Endothelial cell of umbilical vein (primary cell): Measurements from ENCODE around the gene ENTR1. TPM values are rescaled to one million over a fixed set of nuclear protein-coding genes. Genes with fewer than 3 reads are reported as not detected.

Source experiments
- BruUV-seq: library from RNA; stranded (reverse); fragments of 400-500 nt; replicated peaks from 2 replicates; lab custom pipeline; 2021; lab: Mats Ljungman, UMichigan
- CTCF ChIA-PET: fragments of 300-600, 350-600 bp; sonication (Branson Sonifier 250); formaldehyde crosslinking; loops from one replicate; lab custom pipeline; 2021; ENCODE audit warnings: antibody characterized with exemption, inconsistent platforms; lab: Charles Lee
- POLR2A ChIA-PET: fragments of 300-600, 350-600 bp; sonication (Branson Sonifier 250); formaldehyde crosslinking; loops from one replicate; lab custom pipeline; 2021; ENCODE audit warnings: antibody characterized with exemption, inconsistent platforms; lab: Charles Lee
- DNase-seq: peaks from one replicate; pipeline ENCODE4 v3.0.0-alpha.2; 2011; ENCODE audit warnings: low read depth, low spot score
- FAIRE-seq: peaks from 2 replicates; lab custom pipeline; 2011; peaks lifted over from hg19 to GRCh38; lab: Jason Lieb, UNC
- H2AFZ ChIP-seq: 2 replicates; pipeline ENCODE4 v1.6.0; 2012; ENCODE audit warnings: low read depth, low read length, control low read depth, inconsistent platforms
- H3K27ac ChIP-seq: 2 replicates; pipeline ENCODE4 v1.5.1; 2011; ENCODE audit warnings: low read depth, mild to moderate bottlenecking, control low read depth, low read length, moderate library complexity; ENCODE audit not compliant: insufficient read depth
- H3K27me3 ChIP-seq, 2 experiments: 2 replicates each; pipeline versions ENCODE4 v1.6.0 to v1.6.1; 2011; ENCODE audit warnings: low read length in 2 of 2, mixed read lengths in 1 of 2; ENCODE audit not compliant: control insufficient read depth in 2 of 2, insufficient read depth in 2 of 2
- H3K36me3 ChIP-seq, 2 experiments: 2 replicates in 1 of 2; 3 replicates in 1 of 2; pipeline ENCODE4 v1.5.1; 2011; ENCODE audit warnings: low read length in 2 of 2, mild to moderate bottlenecking in 1 of 2, moderate library complexity in 1 of 2; ENCODE audit not compliant: control insufficient read depth in 2 of 2, insufficient read depth in 2 of 2; ENCODE audit errors: extremely low read depth in 1 of 2
- H3K4me1 ChIP-seq: 3 replicates; pipeline ENCODE4 v1.5.1; 2011; ENCODE audit warnings: mild to moderate bottlenecking, low read length; ENCODE audit not compliant: control insufficient read depth, insufficient read depth; ENCODE audit errors: extremely low read depth
- H3K4me2 ChIP-seq: 2 replicates; pipeline ENCODE4 v1.6.1; 2011; ENCODE audit warnings: low read length, control low read depth, mixed read lengths; ENCODE audit not compliant: insufficient read depth
- H3K4me3 ChIP-seq, 3 experiments: fragments of 200-600 bp in 1 of 3; sonication (generic), shearing (Covaris generic) in 1 of 3; replicated peaks in 1 of 3; 2 replicates each; pipeline ENCODE4 v1.5.1; 2011 to 2016; ENCODE audit warnings: control low read depth in 3 of 3, low read length in 3 of 3, mild to moderate bottlenecking in 2 of 3, inconsistent platforms in 1 of 3, low read depth in 1 of 3, moderate library complexity in 1 of 3; ENCODE audit not compliant: insufficient read depth in 1 of 3
- H3K79me2 ChIP-seq: 2 replicates; pipeline ENCODE4 v1.6.0; 2012; ENCODE audit warnings: low read length, inconsistent platforms; ENCODE audit not compliant: control insufficient read depth, insufficient read depth
- H3K9ac ChIP-seq: replicated peaks from 2 replicates; pipeline ENCODE3; 2011; ENCODE audit warnings: low read length, control low read depth; ENCODE audit not compliant: insufficient read depth; ENCODE audit errors: extremely low read depth
- H3K9me1 ChIP-seq: replicated peaks from 3 replicates; pipeline ENCODE4 v1.6.0; 2011; ENCODE audit warnings: mild to moderate bottlenecking, low read length; ENCODE audit not compliant: control insufficient read depth, insufficient read depth; ENCODE audit errors: extremely low read depth
- H3K9me3 ChIP-seq: replicated peaks from 2 replicates; pipeline ENCODE4 v1.5.1; 2012; ENCODE audit warnings: low read length, inconsistent platforms; ENCODE audit not compliant: control insufficient read depth, insufficient read depth
- H4K20me1 ChIP-seq: replicated peaks from 2 replicates; pipeline ENCODE3; 2011; ENCODE audit warnings: mild to moderate bottlenecking, low read length; ENCODE audit not compliant: control insufficient read depth, insufficient read depth; ENCODE audit errors: extremely low read depth
- CTCF ChIP-seq, 2 donors: IDR thresholded peaks; 1 replicate in 1 of 2; 2 replicates in 1 of 2; pipeline ENCODE4 v1.5.1; 2011; ENCODE audit warnings: low read length in 2 of 2, mild to moderate bottlenecking in 2 of 2, moderate library complexity in 2 of 2, control low read depth in 1 of 2, inconsistent platforms in 1 of 2, low read depth in 1 of 2; ENCODE audit not compliant: insufficient read depth in 1 of 2; ENCODE audit errors: extremely low read depth in 1 of 2
- EZH2 ChIP-seq: IDR thresholded peaks from 2 replicates; pipeline ENCODE4 v1.6.1; 2012; ENCODE audit warnings: borderline replicate concordance, low read depth, mild to moderate bottlenecking, moderate library complexity, low read length, inconsistent platforms; ENCODE audit not compliant: severe bottlenecking
- dilution Hi-C: fragments of 300-500 bp; cut with MboI; formaldehyde crosslinking; loops from one replicate; pipeline ENCODE4 v1.15.0; 2019; ENCODE audit warnings: low sequenced_read_pairs; ENCODE audit not compliant: extremely low pct_ligation_motif_present
- intact Hi-C: fragments of 100-400 bp; cut with micrococcal nuclease; formaldehyde crosslinking; loops from one replicate; pipeline ENCODE4 v1.10.0; 2022
- polyA plus RNA-seq, 4 experiments: library from polyadenylated mRNA; depleted of rRNA in 3 of 4; stranded (reverse) in 3 of 4; unstranded in 1 of 4; fragments of >200 nt; gene quantifications; 2 replicates each; pipeline versions ENCODE4 v1.2.1 to v1.2.3, GENCODE V29; 2011 to 2012; ENCODE audit warnings: missing spikeins in 1 of 4
- total RNA-seq: library from RNA; stranded (reverse); gene quantifications from 2 replicates; pipeline ENCODE4 v1.2.3, GENCODE V29; 2021

ENTR1 gene
- total and polyA plus RNA-seq, 2 donors (not counting 3 experiments of a cell fraction or from before 2014, with no cell fraction given): 36.0 to 61.6 TPM

GRCh38 chr9:136352682-136353081 is 57.7 kb downstream of the ENTR1 start:
- no TSS peak for BruUV-seq
- intact Hi-C loops: no loop called here
- no peaks in the 10 kb centered on the region for H3K4me1 ChIP-seq
- FAIRE-seq (no peak), DNase-seq (no peak)
- no peaks in the 10 kb centered on the region for H3K9me3 ChIP-seq
- H2AFZ ChIP-seq: no peak overlapping the region
- H3K4me3 ChIP-seq: no peak overlapping the region
- no peak overlapping the region for H3K9ac ChIP-seq
- no peaks in the 10 kb centered on the region for H3K79me2 ChIP-seq
- dilution Hi-C loops: no loop called here
- H3K27ac ChIP-seq: no peak overlapping the region
- no peak overlapping the region for H3K4me2 ChIP-seq
- H4K20me1 ChIP-seq: no peaks in the 10 kb centered on the region
- H3K27me3 ChIP-seq: no peaks in the 10 kb centered on the region
- H3K9me1 ChIP-seq: no peaks in the 10 kb centered on the region
- ChIA-PET CTCF (no interaction called here), POLR2A (no interaction called here)
- TF ChIP-seq EZH2: no peak
- no peak for TF ChIP-seq CTCF (IDR thresholded peaks at IDR 0.05; ENCODE audit: extremely low read depth in 1 of 2, insufficient read depth in 1 of 2, low read depth in 1 of 2, low read length in 2 of 2)
- H3K36me3 ChIP-seq: peaks cover 0 to 5% of the 10 kb centered on the region in 2 experiments

Other genes with a start within 250 kb of the ENTR1 start
- not detected in 2 replicates for gene LHX3, start 205.5 kb downstream of the ENTR1 start, total RNA-seq
- gene LHX3, start 205.5 kb downstream of the ENTR1 start, polyA plus RNA-seq: not detected in 2 replicates
- gene QSOX2, start 164.8 kb downstream of the ENTR1 start, total RNA-seq: 20.9 and 23.4 TPM in 2 replicates
- gene QSOX2, start 164.8 kb downstream of the ENTR1 start, polyA plus RNA-seq: 14.5 and 16.4 TPM in 2 replicates
- gene CCDC187, start 106.5 kb downstream of the ENTR1 start, total RNA-seq: not detected in 2 replicates
- gene CCDC187, start 106.5 kb downstream of the ENTR1 start, polyA plus RNA-seq: not detected in 2 replicates
- gene GPSM1, start 83.1 kb downstream of the ENTR1 start, total RNA-seq: 42.8 and 47.1 TPM in 2 replicates
- gene GPSM1, start 83.1 kb downstream of the ENTR1 start, polyA plus RNA-seq: 34.6 and 40.3 TPM in 2 replicates
- gene DNLZ, start 46.9 kb downstream of the ENTR1 start, total RNA-seq: 26.9 and 27.5 TPM in 2 replicates
- 23.0 and 38.4 TPM in 2 replicates for gene DNLZ, start 46.9 kb downstream of the ENTR1 start, polyA plus RNA-seq
- 0.16 and 0.71 TPM in 2 replicates for gene CARD9, start 36.9 kb downstream of the ENTR1 start, total RNA-seq
- 0.19 and 0.22 TPM in 2 replicates for gene CARD9, start 36.9 kb downstream of the ENTR1 start, polyA plus RNA-seq
- 14.7 and 17.5 TPM in 2 replicates for gene SNAPC4, start 10.4 kb downstream of the ENTR1 start, total RNA-seq
- gene SNAPC4, start 10.4 kb downstream of the ENTR1 start, polyA plus RNA-seq: 6.7 and 8.4 TPM in 2 replicates
- gene PMPCA, start within 50 bp of the ENTR1 start, total RNA-seq: 75.3 and 77.2 TPM in 2 replicates
- gene PMPCA, start within 50 bp of the ENTR1 start, polyA plus RNA-seq: 66.7 and 69.0 TPM in 2 replicates
- gene INPP5E, start 29.2 kb upstream of the ENTR1 start, total RNA-seq: 22.9 and 24.5 TPM in 2 replicates
- 15.0 and 17.1 TPM in 2 replicates for gene INPP5E, start 29.2 kb upstream of the ENTR1 start, polyA plus RNA-seq
- 76.7 and 80.6 TPM in 2 replicates for gene SEC16A, start 72.4 kb upstream of the ENTR1 start, total RNA-seq
- gene SEC16A, start 72.4 kb upstream of the ENTR1 start, polyA plus RNA-seq: 33.5 and 34.5 TPM in 2 replicates
- gene NOTCH1, start 135.4 kb upstream of the ENTR1 start, total RNA-seq: 153 and 161 TPM in 2 replicates
- gene NOTCH1, start 135.4 kb upstream of the ENTR1 start, polyA plus RNA-seq: 27.0 and 31.7 TPM in 2 replicates